Stimulated activated CD4-positive, alpha-beta T cell treated with anti-CD3 and anti-CD28 coated beads, Interleukin-1b, Interleukin-23, amount 100 ng/mL, for 4 hours (primary cell): ENCODE data around the gene SLFNL1.

Experiments
- DNase-seq, 2 donors: peaks; one replicate each; pipeline ENCODE4 v3.0.0-alpha.2; 2020; ENCODE audit warnings: low read depth in 2 of 2

SLFNL1 gene

GRCh38 chr1:41021526-41022308, at the start of gene SLFNL1:
TSS of gene SLFNL1 (minus strand) at chr1:41021725. CDS start at chr1:41020660, 1,065 bp downstream.
- DNase-seq, result no peak

GRCh38 chr1:41056907-41057306, 35.4 kb upstream of the SLFNL1 start:
- no peak for DNase-seq

GRCh38 chr1:41053316-41053715, 31.8 kb upstream of the SLFNL1 start:
- no peak for DNase-seq

- DNase-seq, result no peak
Measured at GRCh38 chr1:41051022-41051421, 29.5 kb upstream of the SLFNL1 start.

- no peak for DNase-seq
Measured at GRCh38 chr1:41048540-41048939, 27.0 kb upstream of the SLFNL1 start.

- DNase-seq, result no peak
Measured at GRCh38 chr1:41046347-41046775, 24.8 kb upstream of the SLFNL1 start.

- DNase-seq, result no peak
Measured at GRCh38 chr1:41045740-41046139, 24.2 kb upstream of the SLFNL1 start.

- no peak for DNase-seq
Measured at GRCh38 chr1:41044187-41044586, 22.7 kb upstream of the SLFNL1 start.

- no peak for DNase-seq
Measured at GRCh38 chr1:41041614-41042270, 20.2 kb upstream of the SLFNL1 start.

- DNase-seq, result no peak
Measured at GRCh38 chr1:41038110-41038509, 16.6 kb upstream of the SLFNL1 start.

GRCh38 chr1:41037116-41037903, 15.8 kb upstream of the SLFNL1 start:
- no peak for DNase-seq

- DNase-seq, result no peak
Measured at GRCh38 chr1:41033272-41033671, 11.7 kb upstream of the SLFNL1 start.

- DNase-seq, result no peak
Measured at GRCh38 chr1:41032147-41032546, 10.6 kb upstream of the SLFNL1 start.

- no peak for DNase-seq
Measured at GRCh38 chr1:41030872-41031616, 9.5 kb upstream of the SLFNL1 start.

GRCh38 chr1:41028034-41028642, 6.6 kb upstream of the SLFNL1 start:
- no peak for DNase-seq

- no peak for DNase-seq
Measured at GRCh38 chr1:41025979-41026819, 4.7 kb upstream of the SLFNL1 start.

GRCh38 chr1:41024953-41025352, 3.4 kb upstream of the SLFNL1 start:
- no peak for DNase-seq

- no peak for DNase-seq
Measured at GRCh38 chr1:41023279-41023990, 1.9 kb upstream of the SLFNL1 start.

- DNase-seq, result no peak
Measured at GRCh38 chr1:41022424-41022823, 899 bp upstream of the SLFNL1 start.

- DNase-seq, result no peak
Measured at GRCh38 chr1:41020654-41021053, 871 bp downstream of the SLFNL1 start.
